ENCODE results near the gene HOXA13. TPM values are rescaled to one million over a fixed set of nuclear protein-coding genes. Genes with fewer than 3 reads are reported as not detected.

HOXA13 gene
- total RNA-seq, 1 experiment from 2014 or later, result 0.88 TPM

DNA sequence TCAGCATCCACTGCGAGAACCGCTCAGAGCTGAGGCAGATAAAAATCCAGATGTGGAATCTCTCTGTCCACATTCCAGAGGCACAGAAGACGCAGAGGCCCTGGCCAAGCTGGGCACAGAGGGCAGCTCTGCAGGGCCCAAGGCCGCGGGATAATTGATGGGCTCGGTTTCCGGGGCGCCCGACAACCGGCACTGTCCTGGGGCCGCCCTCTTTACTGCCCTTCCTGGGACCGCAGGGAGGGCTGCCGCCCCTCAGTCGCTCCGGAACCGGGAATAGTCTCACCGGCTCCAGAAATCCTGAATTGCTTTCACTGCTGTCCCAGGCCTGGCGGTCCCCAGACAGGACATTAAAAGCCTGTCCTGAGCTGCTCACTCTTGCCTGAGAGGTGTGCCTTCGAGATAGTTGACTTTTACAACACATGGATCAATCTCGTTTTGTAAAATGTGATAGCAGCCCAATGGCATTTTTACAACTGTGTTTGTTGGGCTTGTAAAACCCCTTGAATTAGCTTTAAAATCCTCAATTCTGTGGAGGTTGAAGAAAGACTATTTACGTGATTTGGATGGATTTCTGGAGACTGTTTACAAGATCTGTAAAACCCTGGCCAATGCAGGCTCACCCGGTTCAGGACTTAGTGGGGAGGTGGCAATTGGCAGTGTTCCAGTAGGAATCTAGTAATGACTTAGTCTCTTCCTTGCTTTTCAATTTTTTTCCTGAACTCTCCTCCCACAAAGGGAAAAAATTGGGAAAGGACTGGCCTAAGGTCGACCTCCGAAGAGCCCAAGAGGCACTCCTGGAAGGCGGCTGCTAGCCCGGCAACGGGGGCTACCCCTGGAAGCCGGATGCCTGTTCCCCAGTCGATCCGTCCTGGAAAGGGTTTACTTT lies 50.9 kb downstream of the HOXA13 start:
- DNase-seq (ENCODE audit: low read depth), result no peak

DNA sequence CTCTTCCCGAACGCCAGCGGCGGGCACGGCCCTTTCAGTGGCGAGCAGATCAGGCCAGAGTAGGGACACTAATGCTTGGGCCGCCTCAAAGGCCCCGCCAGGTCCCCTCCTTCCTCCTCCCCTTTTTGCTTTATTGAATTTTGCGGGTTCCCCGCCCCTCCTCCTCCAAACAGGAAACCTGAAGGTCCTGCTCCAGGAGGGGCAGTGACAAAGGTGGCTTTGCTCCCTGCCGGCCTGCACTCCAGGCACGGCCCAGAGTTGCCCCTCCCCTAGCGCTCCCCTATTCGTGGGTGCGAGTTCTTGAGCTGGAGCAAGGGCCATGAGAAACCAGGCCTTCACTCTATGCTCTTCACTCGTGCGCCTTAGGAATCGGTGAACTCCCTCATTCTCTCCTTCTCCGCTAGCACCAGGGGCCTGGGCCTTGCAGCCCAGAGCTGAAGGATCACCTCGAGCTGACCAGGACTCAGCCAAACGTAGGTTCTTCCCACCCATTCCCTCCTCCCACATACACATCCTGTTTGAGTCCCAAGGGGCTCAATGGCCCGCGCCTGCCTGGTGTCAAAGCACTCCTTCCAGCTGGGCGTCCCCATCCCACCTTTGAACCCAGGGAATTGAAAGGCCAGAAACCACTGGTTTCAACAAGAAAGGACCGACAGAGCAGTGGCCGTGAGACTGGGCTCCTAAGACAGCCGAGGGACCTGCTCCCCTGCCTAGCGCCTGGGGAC lies 51.7 kb downstream of the HOXA13 start:
- no peak for DNase-seq (ENCODE audit: low read depth)

DNA sequence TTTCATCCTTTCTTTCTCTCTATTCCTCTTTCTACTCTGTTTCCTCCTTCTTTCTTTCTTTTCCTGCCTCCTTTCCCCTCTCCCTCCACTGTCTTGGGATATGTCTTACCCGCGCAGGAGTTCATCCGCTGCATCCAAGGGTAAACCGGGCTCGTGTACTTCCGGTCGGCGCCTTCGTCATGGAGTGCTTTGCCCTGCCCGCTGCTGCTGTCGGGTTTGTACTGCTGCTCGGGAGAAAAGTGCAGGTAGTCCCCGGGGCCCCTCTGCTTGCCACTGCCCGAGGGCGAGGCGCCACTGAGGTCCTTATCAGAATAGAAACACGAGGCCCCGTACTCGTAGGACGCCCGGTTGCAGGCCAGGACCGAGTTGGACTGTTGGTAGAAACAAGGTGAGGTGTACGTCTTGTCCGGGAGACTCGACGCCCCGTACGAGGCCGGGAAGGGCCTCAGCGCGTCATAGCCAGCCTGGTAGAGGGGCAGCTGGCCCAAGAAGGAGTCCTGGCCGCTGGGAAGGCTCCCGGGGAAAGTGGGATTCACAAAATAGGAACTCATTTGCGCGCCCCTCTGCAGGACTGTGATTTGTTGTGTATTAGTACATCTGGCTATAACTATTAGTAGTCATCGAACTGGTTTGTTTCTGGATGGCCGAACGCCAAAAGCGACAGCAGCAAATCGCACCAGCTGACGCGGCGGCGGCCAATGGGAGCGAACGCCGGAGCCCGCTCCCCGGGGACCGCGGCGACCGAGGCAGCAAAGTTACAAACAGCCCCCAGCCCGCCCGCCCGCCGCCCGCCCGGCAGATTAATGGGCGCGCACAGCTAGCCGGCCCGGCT lies 52.5 kb downstream of the HOXA13 start, which contains the start of gene HOXA6:
TSS of gene HOXA6 (minus strand) at position 576 of the 832 bp plus-strand sequence. CDS start at position 551, 25 bp downstream.
- no peak for DNase-seq (ENCODE audit: low read depth)

DNA sequence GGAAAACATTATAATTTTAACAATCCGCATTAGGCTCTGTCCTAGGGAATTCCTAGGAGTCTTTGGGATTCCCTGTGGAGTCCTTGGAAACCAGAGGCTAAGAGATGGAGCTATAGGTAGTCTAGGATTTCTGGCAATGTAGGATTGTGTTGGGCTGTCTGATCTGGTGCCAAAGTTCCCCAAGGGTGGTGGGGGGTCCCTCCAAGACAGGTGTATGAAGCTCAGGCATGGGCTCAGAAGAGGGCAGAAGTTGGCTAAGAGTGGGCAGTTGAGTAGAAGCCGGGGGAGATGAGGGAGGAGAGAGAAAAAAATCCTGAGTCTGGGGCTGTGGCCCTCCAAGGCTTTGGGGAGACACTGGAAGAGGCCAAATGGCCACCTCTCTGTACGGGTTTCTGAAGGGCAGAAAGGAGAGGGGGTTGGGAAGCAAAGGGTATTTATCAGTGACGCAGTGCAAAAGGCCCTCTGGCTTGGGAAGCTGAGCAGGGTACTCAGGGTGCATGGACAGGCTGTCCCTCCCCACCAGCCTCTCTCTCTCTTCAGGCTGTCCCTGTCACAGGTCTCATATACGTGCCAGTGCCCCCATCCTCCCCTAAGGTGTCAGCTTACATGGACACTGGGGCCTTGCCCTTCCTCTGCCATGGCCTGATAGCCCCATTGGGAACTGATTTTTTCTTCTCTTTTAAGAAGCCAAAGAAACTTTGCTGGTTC lies 53.2 kb downstream of the HOXA13 start:
- no peak for DNase-seq (ENCODE audit: low read depth)

DNA sequence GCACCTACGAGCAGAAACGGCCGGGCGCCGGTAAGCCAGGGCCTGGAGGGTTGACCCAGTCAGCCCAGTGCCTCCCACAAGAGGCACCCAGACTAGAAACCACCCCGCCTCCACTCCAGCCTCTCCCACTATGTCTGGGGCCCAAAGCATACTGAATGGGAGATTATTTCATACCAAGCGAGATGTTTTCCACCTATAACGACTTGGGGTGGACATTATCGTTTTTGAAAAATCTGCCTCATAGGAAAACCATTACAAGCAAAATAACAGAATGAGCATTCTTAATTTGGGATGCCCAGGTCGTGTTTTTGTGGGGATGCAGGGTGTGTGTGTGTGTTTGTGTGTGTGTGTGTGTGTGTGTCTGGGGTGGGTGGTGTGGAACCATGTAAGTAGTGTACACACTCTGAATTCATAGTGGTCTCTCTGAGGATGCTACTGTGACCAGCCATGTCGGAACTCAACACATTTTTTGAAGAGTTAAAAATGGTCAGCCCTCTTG lies 53.9 kb downstream of the HOXA13 start:
- no peak for DNase-seq (ENCODE audit: low read depth)

DNA sequence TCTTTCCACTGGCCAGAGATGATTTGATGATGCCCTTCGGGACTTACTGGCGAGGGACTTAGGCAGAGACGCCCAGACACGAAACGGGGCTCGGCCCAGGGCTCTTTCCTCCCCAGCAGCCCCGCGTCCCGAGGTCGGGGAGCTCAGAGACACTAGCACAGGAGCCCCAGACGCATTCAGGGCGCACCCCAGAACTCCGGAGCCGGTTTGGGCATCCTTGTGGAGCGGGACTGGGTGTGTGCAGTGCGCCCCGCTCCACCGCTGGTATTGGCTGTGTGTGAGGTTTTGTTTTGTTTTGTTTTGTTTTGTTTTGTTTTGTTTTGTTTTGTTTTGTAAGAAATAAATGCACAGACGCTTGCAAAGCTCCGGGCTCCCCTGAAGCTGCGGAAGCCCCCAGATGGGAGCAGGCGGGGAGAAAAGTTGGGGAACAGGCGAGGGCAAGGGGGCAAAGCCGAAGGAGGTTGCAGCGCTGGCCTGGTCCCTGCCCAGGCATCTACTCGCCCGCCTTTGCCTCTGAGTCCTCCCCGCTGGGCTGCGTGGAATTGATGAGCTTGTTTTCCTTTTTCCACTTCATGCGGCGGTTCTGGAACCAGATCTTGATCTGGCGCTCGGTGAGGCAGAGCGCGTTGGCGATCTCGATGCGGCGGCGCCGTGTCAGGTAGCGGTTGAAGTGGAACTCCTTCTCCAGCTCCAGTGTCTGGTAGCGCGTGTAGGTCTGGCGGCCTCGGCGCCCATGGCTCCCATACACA lies 54.6 kb downstream of the HOXA13 start:
- DNase-seq (ENCODE audit: low read depth), result no peak

DNA sequence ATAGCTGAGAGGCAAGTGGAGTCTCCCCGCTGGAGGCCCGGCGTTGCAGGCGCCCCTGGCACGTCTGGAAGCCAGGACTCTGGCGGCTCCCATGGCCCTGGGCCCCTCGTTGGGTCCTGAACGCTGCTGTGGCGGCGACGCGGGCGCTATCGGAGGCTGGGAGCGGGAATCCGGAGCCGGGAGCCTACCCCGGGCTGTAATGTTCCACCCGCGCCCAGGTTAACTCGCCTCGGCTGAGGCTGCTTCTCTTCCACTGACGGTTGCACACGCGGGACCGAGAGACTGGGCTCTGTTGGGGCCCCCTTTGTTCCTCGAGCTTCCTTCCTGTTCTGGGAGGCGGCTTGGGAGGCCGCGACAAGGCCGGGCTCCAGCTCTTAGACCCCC lies 55.1 kb downstream of the HOXA13 start:
- no peak for DNase-seq (ENCODE audit: low read depth)

Small RNAs within 50 kb of the gene (small RNA-seq; reads per million reads assigned to genes)
- gene AC004080.5 (not detected), gene RF02140 (not detected), gene RF02141 (not detected)

Other genes with a start within 250 kb of the HOXA13 start
- 1.3 and 1.6 TPM in 2 replicates for gene HOXA1, start 104.1 kb downstream of the HOXA13 start, total RNA-seq (2014; rRNA removed; shearing (Covaris generic))
- gene HOXA2, start 97.4 kb downstream of the HOXA13 start, total RNA-seq (2014; rRNA removed; shearing (Covaris generic)), result not detected in 2 replicates
- 1.3 and 1.6 TPM in 2 replicates for gene HOXA4, start 69.3 kb downstream of the HOXA13 start, total RNA-seq (2014; rRNA removed; shearing (Covaris generic))
- 1.7 and 1.9 TPM in 2 replicates for gene HOXA5, start 56.4 kb downstream of the HOXA13 start, total RNA-seq (2014; rRNA removed; shearing (Covaris generic))
- gene HOXA6, start 52.3 kb downstream of the HOXA13 start, total RNA-seq (2014; rRNA removed; shearing (Covaris generic)), result 3.6 and 4.5 TPM in 2 replicates
- gene HOXA3, start 47.5 kb downstream of the HOXA13 start, total RNA-seq (2014; rRNA removed; shearing (Covaris generic)), result not detected in 2 replicates
- gene HOXA7, start 43.4 kb downstream of the HOXA13 start, total RNA-seq (2014; rRNA removed; shearing (Covaris generic)), result not detected in 2 replicates
- 33.8 and 45.8 TPM in 2 replicates for gene HOXA9, start 34.6 kb downstream of the HOXA13 start, total RNA-seq (2014; rRNA removed; shearing (Covaris generic))
- gene HOXA10, start 25.8 kb downstream of the HOXA13 start, total RNA-seq (2014; rRNA removed; shearing (Covaris generic)), result 22.7 and 29.3 TPM in 2 replicates
- gene HOXA11, start 14.9 kb downstream of the HOXA13 start, total RNA-seq (2014; rRNA removed; shearing (Covaris generic)), result not detected in 2 replicates
- gene EVX1, start 42.7 kb upstream of the HOXA13 start, total RNA-seq (2014; rRNA removed; shearing (Covaris generic)), result not detected in 2 replicates